Muscle layer of duodenum (tissue), 2 donors: ENCODE data around the gene MRPS18A.

Experiments
- H3K27ac ChIP-seq: one replicate; pipeline ENCODE4 v1.7.0; 2013; ENCODE audit warnings: mild to moderate bottlenecking, low read length
- H3K27me3 ChIP-seq: one replicate; pipeline ENCODE4 v1.7.0; 2013; ENCODE audit warnings: low read depth, mild to moderate bottlenecking, control low read depth, low read length
- H3K36me3 ChIP-seq, 2 donors: one replicate each; pipeline ENCODE4 v1.7.0; 2013; ENCODE audit warnings: low read length in 2 of 2, control low read depth in 1 of 2, mild to moderate bottlenecking in 1 of 2; ENCODE audit not compliant: insufficient read depth in 2 of 2, control insufficient read depth in 1 of 2
- H3K4me1 ChIP-seq, 2 donors: one replicate each; pipeline ENCODE4 v1.7.0; 2013; ENCODE audit warnings: low read length in 2 of 2, mild to moderate bottlenecking in 2 of 2, control low read depth in 1 of 2, moderate library complexity in 1 of 2; ENCODE audit not compliant: insufficient read depth in 2 of 2, control insufficient read depth in 1 of 2
- H3K4me3 ChIP-seq, 2 donors: one replicate each; pipeline ENCODE4 v1.7.0; 2013; ENCODE audit warnings: low read length in 2 of 2, low read depth in 1 of 2, mild to moderate bottlenecking in 1 of 2
- H3K9me3 ChIP-seq, 2 donors: one replicate each; pipeline ENCODE4 v1.7.0; 2013; ENCODE audit warnings: low read length in 2 of 2, control low read depth in 1 of 2, mild to moderate bottlenecking in 1 of 2; ENCODE audit not compliant: control insufficient read depth in 1 of 2
- donor health status: healthy.

MRPS18A gene

DNA sequence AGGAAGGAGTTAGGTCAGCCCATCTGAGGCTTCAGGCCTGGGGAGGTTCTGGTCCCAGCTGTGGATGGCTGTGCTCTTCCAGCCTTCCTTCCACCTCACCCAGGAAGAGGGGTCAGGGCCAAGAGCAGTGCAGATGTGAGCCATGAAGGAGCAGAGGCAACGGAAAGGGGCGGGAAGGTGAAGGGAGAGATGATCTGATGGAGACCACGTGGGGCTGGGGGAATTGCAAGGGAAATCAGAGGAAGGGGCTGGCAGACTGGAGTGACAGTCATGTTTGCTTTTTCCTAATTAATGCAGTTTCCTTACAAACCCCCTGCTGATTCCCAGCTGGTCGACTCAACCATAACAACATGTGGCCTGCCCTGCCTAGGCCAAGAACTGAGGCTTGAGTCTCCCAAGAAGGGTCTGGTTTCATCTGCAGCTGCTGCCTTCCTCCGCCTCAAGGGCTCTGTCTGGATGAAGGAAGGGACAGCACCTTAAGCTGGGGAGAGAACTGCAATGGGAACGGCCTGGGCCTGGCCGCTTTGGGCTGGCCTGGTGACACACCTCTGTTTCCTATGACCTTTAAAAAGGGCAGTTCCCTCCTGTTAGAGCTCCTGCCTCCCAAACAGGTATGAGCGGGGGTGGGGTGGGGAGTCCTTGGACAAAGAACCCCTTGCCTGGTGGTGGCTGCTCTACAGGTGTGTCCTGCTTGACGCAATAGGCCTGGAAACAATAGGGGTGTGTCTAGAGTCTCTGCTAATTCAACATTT is 7.8 kb upstream of the MRPS18A start:
- Histone ChIP-seq H3K4me1 (peaks cover 9 to 16% of the 10 kb centered on the region in 2 donors), H3K4me3 (no peak overlapping the region), H3K9me3 (no peaks in the 10 kb centered on the region), H3K27ac (peak overlapping the region; percentile 80), H3K36me3 (no peaks in the 10 kb centered on the region), H3K27me3 (no peaks in the 10 kb centered on the region)

DNA sequence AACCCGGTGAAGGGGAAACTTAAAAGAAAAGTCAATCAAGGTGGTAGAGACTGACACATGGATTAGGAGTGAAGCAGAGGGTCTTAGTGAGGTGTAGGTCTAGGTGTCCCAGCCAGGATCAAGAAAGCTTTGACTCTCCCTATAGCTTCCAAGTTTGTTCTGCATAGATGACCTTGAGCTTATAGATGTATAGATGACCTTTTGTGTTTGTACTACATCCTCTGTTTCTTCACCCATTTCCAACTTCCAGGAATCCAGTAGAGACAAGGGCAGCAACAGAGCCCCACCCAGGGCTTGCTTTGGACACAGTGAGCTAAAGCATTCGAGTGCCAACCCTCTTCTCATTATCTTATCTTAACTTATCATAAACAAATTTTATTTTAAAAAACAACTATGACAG is 1.8 kb upstream of the MRPS18A start:
- Histone ChIP-seq H3K4me1 (peaks cover 9 to 22% of the 10 kb centered on the region in 2 donors), H3K27ac (no peak overlapping the region), H3K9me3 (no peaks in the 10 kb centered on the region), H3K27me3 (no peaks in the 10 kb centered on the region), H3K4me3 (no peak overlapping the region), H3K36me3 (no peaks in the 10 kb centered on the region)

DNA sequence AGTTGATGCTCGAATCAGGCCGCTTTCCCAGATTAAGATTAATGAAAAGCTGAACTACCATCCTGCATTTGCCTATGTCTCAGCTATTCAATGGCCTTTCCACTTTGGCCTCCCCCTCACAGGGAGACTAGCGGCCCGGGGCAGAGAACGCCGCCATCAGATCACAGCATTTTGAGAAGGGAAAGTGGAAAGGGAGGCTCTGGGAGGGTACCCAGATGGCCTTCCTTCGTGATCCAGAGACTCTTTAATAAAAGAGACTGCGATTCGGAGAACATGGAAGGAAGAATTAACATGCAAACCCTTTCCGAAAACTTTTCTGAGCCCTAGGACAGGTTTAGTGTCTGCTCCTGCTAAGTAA is 533 bp downstream of the MRPS18A start:
- H3K27ac ChIP-seq = peak overlapping the region; percentile 89
- H3K4me3 ChIP-seq = peak overlapping the region; percentile 98
- H3K4me1 ChIP-seq = peaks cover 9 to 25% of the 10 kb centered on the region in 2 donors
- H3K9me3 ChIP-seq = no peaks in the 10 kb centered on the region
- H3K36me3 ChIP-seq = no peaks in the 10 kb centered on the region
- no peaks in the 10 kb centered on the region for H3K27me3 ChIP-seq

DNA sequence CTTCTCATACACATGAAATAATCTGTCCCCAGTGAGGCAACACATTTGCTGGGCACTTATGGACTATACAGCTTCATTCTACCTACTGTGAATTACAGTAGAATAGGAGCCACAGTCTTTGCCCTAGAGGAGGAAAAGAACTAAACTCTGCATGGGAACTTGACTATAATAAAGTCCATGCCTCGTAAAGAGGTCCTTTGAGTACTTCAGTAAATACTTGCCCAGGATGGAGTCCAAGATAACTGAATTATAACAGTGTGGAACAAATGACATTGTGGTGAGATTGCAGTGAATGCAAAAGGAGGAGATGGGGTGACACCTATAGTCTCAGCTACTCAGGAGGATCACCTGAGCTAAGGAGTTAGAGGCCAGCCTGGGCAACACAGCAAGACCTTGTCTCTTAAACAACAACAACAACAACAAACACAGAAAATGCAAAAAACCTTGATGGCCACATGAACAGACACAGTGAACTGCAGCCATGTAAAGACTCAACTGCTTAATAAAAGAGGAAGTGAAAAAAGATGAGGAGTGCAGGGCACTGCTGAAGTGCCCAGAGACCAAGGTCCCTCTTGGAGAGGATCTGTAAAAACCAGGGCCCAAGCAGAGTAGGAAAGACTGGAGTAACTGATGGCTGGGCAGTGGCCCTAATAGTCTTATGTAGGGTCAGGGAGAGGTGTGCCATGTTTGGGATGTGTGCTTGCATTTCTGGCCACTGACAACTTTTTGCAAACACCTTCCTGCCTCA is 3.7 kb downstream of the MRPS18A start:
- Histone ChIP-seq H3K4me1 (peaks cover 9 to 25% of the 10 kb centered on the region in 2 donors), H3K36me3 (peaks cover 8 to 18% of the 10 kb centered on the region in 2 donors), H3K4me3 (no peak overlapping the region), H3K9me3 (no peaks in the 10 kb centered on the region), H3K27me3 (no peaks in the 10 kb centered on the region), H3K27ac (no peak overlapping the region)

DNA sequence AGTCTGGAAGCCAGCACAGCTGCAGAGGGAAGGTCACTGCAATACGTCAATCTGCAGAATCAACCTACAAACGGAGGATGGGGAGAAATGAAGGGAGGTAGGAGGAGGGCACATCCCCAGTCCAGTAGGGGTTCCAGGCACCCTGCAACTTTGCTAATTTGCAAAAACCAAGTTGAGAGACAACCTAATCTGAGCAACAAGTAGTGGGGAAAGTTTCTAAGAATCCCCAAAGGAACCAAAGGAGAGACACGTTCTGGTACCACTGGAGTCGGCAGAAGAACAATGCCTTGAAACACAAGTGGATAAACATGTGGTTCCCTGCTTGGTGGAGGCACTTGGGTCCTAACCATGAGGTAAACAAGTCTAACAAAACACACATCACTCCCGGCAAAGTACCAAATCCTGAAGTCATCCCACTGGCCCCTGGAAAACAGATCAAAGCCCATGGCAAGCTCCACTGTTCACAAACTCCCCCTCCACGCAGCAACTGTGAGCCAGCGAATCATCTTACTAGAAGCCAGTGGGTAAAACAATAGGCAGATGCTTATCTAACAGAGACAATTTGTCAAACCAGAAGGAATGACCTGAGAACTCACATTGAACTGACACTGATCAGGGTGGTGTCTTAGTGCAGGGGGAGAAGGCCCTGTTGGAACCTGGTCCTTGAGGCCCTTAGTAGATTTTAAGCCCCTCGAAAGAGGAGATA is 4.7 kb downstream of the MRPS18A start:
- H3K27ac ChIP-seq = no peak overlapping the region
- H3K4me1 ChIP-seq = peaks cover 9 to 20% of the 10 kb centered on the region in 2 donors
- H3K36me3 ChIP-seq = peaks cover 17 to 28% of the 10 kb centered on the region in 2 donors

DNA sequence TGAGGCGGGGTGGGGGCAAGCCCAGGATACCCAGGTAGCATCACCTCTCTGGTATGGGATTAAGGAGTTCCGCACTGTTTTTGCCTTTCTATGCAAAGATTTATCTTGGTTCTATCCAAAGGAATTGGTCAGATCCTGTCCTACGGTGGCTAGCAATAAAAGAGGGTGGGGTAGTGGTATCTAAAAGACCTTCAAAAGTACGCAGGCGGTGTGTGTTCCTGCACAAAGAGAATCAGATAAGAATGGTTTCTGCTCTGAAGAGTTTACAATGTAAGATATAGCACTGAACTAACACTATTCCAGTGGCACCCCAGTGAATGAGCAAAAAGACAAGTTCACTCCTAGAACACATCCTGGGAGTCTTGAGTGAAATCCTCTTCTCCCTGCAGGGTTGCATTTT is 6.3 kb downstream of the MRPS18A start:
- Histone ChIP-seq H3K4me1 (peaks cover 1 to 11% of the 10 kb centered on the region in 2 donors), H3K36me3 (peaks cover 32 to 44% of the 10 kb centered on the region in 2 donors), H3K27ac (no peak overlapping the region)

More for the DNA sequence above, 4.7 kb downstream of the MRPS18A start:
- H3K27me3 ChIP-seq = no peaks in the 10 kb centered on the region
- no peaks in the 10 kb centered on the region for H3K9me3 ChIP-seq
- no peak overlapping the region for H3K4me3 ChIP-seq

DNA sequence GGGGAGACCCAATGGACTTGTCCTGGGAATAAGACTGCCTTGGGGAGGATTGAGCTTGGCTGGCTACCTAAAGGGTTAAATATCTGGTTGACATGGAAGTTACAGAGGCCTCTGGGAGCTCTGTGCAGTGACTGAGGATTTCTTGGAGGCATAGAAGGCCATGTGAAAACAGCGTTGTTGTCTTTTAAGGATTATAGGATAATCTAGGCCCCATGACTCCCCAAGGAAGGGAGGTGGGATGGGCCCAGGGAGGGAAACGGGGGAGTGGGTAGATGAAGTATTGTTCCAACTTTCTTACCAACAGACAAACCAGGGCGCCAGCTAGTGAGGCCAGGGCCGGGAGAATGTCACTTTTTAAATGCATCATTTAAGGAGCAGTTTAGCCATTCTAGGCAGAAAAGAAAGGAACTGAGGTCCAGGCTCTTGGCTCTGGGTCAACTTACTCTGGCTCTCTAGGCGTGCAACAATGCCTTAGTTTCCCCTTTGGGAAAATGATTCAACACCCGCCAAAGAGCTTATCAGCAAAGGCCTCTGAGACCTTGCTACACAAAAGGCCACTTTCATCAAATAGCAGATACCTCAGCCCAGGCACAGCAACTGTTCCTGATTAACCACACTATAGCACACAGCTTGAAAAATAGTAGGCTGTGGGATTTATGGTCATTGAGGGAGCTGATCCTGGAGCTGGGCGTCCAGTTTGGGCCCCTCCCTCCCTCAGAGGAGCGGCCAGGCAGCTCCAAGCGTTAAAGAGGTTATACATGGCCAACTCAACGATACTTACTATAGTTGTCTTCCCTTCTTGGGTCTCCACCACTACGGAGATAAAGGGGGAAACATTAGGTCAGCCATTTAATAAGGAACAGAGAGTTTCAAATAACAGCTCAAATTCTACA is 7.0 kb downstream of the MRPS18A start:
- H3K36me3 ChIP-seq = peaks cover 38 to 50% of the 10 kb centered on the region in 2 donors
- no peak overlapping the region for H3K4me3 ChIP-seq
- no peak overlapping the region for H3K27ac ChIP-seq
- no peaks in the 10 kb centered on the region for H3K9me3 ChIP-seq
- peaks cover 0 to 3% of the 10 kb centered on the region in 2 donors for H3K4me1 ChIP-seq
- H3K27me3 ChIP-seq = no peaks in the 10 kb centered on the region

More for the DNA sequence above, 6.3 kb downstream of the MRPS18A start:
- no peak overlapping the region for H3K4me3 ChIP-seq
- no peaks in the 10 kb centered on the region for H3K9me3 ChIP-seq
- no peaks in the 10 kb centered on the region for H3K27me3 ChIP-seq

DNA sequence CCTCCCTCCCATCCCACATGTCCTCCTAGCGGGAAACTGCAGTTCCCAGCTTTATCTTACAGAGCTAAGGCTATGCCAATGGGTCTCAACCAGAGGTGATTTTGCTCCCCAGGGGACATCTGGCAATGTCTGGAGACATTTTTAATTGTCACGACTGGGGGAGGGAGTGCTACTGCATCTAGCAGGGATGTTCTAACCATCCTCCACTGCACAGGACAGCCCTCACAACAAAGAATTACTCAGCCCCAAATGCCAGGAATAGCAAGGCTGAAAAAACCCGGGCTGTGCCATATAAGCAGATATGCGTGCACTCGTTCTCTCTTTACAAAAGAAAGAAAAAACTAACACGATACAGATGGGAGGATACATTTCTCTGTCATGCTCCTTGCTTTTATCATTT is 8.5 kb downstream of the MRPS18A start:
- H3K4me1 ChIP-seq = peaks cover 0 to 3% of the 10 kb centered on the region in 2 donors
- H3K4me3 ChIP-seq = no peak overlapping the region
- no peaks in the 10 kb centered on the region for H3K27me3 ChIP-seq
- H3K27ac ChIP-seq = no peak overlapping the region
- H3K36me3 ChIP-seq = peaks cover 53 to 64% of the 10 kb centered on the region in 2 donors
- no peaks in the 10 kb centered on the region for H3K9me3 ChIP-seq

DNA sequence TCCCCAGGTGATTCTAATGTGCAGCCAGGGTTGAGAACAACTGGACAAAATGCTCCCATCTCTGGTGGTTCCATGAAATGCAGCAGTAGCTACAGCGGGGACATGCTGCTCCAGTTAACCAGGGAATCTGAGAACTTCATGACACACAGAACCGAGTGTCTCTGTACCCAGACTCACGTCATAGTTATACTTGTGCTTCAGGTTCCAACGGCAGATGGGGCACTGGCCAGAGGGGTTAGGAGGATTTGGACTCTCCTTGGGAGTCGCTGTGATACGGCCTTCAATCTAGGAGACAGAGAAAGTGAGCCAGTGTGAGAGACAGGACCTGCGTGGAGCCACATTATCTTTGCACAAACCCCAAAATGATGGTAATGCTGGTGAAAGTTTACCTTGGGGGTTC is 9.2 kb downstream of the MRPS18A start:
- Histone ChIP-seq H3K27ac (no peak overlapping the region), H3K27me3 (no peaks in the 10 kb centered on the region), H3K36me3 (peaks cover 60 to 72% of the 10 kb centered on the region in 2 donors), H3K9me3 (no peaks in the 10 kb centered on the region), H3K4me1 (peaks cover 0 to 3% of the 10 kb centered on the region in 2 donors), H3K4me3 (no peak overlapping the region)

DNA sequence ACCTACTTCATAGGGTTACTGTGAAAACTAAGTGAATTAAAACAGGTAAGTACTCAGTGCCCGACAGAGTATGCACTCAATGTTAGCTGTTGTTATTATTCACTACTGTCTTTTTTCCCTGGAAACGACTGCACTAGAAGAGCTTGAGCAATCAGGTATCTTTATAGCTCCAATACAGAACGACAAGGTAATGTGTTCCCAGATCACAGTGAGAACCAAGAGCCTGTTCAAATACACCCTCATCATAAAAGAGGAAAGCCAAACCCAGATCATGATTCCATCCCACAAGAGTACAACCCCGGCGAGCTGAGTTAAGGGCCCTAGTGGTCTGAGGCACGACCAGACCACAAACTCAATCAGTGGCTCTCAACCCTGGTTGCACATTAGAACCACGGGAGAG is 9.8 kb downstream of the MRPS18A start:
- peaks cover 0 to 3% of the 10 kb centered on the region in 2 donors for H3K4me1 ChIP-seq
- H3K27me3 ChIP-seq = no peaks in the 10 kb centered on the region
- H3K9me3 ChIP-seq = no peaks in the 10 kb centered on the region
- no peak overlapping the region for H3K4me3 ChIP-seq
- peaks cover 64 to 73% of the 10 kb centered on the region in 2 donors for H3K36me3 ChIP-seq
- no peak overlapping the region for H3K27ac ChIP-seq
